Endometrial microvascular endothelial cells (primary cell): ENCODE data around the gene PDZD7. TPM values are rescaled to one million over a fixed set of nuclear protein-coding genes. Genes with fewer than 3 reads are reported as not detected.

ENCODE experiments used
- in situ Hi-C: cut with HindIII; loops from 2 replicates; pipeline ENCODE4 v1.10.0; 2017; ENCODE audit warnings: low sequenced_read_pairs, low pct_unique_long_range_greater_than_20kb; ENCODE audit errors: inconsistent ontology term
- total RNA-seq: library from RNA; depleted of rRNA; stranded (reverse); fragments of >200 nt; gene quantifications from one replicate; pipeline ENCODE4 v1.2.3, GENCODE V29; 2015; ENCODE audit errors: inconsistent ontology term

The PDZD7 gene
- total RNA-seq, 1 donor from 2014 or later, result 1.1 TPM

DNA sequence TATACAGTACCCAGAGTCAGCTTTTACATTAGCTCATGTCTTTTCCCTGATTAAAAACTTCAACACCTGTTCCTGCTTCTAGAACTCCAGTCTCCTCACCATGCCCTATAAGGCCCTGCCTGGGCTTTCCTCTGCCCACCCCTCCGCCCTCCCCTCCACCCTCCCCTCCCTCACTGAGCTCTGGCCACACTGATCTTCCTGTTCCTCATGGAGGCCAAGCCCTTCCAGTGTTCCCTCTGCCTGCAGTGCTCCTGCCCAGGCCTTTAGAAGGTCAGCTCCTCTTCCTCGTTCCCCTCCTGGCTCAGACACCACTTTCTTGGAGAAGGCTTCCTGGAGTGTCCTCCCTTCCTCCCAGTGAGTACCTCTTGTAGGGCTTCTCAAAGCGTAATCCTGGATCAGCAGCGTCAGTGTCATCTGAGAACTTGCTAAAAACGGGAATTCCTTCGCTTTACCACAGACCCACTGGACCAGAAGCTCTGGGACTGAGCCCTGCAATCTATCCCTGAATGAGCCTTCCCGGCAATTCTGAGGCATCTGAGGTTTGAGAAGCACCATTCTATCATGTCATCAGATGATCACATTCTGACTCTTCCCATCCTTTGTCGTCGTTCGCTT lies 3.7 kb downstream of the PDZD7 start:
- in situ Hi-C loops, result no loop called here

DNA sequence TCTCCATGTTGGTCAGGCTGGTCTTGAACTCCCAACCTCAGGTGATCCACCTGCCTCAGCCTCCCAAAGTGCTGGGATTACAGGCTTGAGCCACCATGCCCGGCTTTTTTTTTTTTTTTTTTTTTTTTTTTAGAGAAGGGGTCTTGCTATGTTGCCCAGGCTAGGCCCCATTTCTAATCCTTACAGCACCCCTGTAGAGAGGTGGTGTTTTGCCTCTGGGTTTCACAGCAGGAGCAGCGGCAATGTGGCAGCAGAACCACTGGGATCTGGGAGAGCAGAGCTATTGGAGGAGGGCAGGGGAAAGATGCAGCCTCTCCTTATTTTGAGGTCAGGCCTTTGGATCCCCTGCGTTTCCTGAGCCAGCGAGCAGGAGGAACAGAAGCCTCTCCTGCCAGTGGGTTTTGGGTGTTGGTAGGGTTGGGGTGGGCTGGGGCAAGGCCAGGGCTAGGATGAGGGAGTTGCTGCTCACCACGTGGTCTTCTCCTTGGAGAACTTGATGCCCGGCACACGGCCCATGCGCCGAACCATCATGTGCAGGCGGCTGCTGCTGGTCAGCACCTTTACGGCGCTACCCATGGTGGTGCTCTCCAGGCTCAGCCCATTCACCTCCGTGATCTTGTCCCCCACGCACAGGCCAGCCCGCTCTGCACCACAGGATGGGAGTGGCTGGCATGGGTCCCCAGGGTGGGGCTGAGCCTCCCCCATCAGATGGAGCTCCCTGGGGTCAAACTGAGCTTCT lies 7.8 kb downstream of the PDZD7 start:
- in situ Hi-C loops, result no loop called here

DNA sequence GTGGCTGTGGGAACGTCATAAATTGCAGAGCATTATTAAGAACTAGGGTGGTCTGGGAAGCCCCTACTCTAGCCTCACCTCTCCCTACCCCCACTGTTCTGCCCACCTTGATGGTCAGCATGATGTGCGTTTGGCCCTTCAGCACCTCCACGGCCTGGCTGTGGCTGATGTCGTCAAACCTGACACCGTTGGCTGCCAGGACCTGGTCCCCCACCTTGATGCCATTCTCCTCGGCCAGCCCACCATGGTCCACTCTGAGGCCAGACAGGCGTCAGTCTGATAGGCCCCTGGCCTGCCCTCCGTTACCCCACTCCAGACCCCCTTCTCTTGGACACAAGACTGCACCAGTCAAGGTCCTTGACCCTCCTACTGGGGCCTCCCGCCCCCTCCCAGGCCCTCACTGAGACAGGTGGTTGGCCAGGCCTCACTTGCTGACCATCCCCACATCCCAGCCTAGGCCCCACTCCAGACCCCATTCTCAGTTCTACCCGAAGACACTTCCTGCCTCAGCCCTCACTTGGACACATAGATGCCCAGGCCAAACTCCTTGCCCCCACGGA lies 9.2 kb downstream of the PDZD7 start:
- in situ Hi-C loops, result no loop called here

DNA sequence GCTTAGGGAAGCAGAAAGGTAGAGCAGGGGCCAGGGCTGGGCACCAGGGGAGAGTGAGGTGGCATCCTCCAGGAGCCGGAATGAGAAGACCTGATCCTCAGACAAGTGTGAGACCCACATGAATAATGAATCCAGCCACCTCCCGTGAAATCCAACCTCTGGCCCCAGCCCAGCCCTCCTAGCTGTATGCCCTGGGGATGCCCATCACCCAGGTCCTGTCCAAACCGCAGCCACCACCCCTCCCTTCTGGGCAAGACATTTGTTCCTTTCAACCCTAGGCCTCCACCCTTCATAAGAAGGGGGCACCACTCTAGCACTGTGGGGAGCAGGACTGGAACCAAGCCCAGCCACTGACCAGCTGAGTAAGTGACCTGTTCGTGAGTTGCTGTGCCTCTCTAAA lies 9.7 kb downstream of the PDZD7 start:
- in situ Hi-C loops, result no loop called here

DNA sequence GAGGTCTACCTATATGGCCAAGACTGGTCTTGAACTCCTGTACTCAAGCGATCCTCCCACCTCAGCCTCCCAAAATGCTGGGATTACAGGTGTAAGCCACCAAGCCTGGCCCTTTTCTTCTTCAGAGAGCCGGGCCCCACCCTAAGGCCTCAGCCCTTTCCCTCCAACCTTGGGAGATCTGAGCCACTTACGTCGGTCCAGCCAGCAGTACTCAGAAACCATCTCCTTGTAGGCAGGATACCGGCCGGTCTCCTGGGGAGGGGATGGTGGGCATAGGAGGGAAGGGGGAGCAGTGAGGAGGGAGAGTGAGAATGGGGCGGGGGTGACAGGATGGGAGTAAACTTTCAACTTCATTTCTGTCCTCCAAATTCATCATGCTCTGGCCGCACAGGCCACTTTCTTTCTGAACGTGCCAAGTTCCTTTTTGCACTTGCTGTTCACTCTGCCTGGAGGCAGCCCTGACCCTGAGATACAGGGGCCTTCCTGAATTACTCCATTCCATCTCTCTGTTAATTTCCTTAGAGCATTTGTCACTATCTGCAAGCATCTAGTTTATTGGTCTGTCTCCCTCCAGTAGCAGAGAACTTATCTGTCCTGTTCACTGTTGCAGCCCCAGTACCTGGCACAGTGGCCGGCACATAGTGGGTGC lies 10.4 kb downstream of the PDZD7 start:
- in situ Hi-C loops, result no loop called here

DNA sequence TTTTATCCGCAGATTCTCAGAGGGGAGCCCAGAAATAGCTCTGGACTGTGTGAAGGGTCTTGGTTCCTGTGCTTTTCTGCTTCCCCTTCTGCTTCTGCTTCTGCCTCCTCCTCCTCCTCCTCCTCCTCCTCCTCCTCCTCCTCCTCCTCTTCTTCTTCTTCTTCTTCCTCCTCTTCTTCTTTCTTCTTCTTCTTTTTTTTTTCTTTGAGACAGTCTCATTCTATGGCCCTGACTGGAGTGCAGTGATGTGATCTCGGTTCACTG lies 11.6 kb downstream of the PDZD7 start:
- in situ Hi-C loops, result no loop called here

DNA sequence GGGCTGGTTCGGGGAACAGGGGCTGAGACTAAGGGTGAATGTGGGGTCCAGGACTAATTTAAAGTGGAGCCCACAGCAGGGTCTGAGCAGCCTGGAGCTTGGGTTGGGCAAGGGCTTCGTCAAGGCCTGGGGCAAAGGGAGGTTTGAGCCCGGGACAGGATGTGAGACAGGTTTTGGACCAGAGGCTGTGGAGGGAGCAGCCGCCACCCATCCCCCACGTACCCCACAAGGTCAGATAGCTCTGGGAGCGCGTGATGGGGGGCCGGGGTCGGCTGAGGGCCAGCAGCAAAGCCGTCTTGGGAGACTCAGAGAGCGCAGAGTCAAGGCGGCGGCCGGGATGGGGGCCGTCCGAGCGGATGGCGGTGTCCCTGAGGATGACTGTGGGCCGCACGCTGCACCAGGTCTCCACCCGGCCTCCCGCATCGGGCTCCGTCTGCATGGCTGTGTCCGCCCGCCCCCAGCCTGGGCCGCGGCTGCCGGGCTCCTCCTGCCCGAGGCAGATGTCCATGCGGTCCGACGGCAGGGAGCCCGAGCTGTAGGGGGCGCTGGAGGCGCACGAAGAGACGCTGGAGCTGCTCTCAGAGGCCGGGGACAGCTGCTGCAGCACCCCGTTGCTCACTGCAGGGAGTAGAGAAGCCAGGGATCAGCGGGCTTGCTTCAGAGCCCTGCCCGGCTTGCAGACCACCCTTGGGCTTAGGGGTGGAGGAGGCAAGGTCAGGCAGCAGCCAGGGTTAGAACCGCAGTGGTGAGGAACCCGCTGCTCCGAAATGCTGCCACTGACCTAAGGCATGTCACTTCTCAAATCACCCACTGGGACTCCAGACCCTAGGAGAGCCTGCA lies 12.1 kb downstream of the PDZD7 start:
- in situ Hi-C loops, result no loop called here

DNA sequence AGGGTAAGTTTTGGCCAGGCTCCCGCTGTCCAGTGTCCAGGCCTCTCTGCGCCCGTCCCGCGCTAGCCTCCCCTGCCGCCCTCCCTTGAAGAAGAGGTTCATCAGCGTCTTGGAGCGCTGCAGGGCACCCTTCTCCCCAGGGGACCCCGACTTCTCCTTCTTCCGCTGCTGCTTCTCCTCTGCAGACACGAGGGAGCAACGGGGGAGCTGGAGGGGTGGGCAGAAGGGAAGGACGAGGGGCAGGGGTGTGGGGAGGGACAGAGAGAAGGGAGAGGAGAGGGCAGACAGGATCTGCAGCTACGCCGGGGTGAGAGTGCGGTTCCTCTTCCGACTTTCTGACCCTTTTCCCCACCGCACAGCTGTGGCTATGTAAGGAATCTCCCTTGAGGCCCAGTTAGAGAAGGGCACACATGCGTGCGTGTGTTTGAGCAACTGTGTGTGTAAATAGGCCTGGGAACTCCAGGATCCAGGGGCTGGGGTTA lies 12.8 kb downstream of the PDZD7 start:
- in situ Hi-C loops, result no loop called here

DNA sequence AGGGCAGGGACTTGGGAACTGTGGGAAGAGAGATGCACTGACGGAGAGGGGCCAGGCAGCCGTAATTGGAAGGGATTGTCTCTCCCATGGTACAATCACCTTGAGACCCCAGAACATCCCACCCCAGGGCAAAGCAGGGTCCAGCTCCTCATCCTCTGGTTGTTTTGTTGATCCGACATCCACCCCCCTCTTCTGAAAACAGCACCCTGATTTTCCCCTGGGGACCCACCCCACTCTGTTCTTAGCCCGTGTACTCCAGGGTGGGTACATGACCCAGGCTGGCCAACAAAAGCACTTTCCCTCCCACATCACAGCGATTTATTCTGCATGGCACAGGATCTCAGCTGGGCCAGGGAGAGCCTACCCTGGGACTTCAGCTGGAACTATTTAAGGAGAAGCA lies 14.1 kb downstream of the PDZD7 start:
- in situ Hi-C loops, result no loop called here

DNA sequence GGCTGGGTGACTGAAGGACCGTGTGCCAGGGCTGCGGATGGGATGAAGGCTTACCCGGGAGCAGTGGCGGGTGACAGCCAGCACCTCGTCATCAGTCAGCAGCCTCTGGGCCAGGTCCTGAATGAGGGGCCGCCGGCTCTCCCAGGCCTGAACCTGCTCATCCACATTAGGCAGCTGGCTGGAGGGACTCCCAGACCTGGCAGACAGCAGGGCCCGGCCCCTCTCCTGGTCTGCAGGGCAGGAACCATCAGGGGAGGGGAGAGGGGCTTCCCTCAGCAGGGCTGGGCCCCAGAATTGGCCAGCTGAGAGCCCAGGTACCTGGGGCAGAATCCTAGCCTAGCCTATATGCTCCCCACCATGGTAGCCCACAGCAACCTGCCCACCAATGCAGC lies 15.4 kb downstream of the PDZD7 start:
- in situ Hi-C loops, result no loop called here

DNA sequence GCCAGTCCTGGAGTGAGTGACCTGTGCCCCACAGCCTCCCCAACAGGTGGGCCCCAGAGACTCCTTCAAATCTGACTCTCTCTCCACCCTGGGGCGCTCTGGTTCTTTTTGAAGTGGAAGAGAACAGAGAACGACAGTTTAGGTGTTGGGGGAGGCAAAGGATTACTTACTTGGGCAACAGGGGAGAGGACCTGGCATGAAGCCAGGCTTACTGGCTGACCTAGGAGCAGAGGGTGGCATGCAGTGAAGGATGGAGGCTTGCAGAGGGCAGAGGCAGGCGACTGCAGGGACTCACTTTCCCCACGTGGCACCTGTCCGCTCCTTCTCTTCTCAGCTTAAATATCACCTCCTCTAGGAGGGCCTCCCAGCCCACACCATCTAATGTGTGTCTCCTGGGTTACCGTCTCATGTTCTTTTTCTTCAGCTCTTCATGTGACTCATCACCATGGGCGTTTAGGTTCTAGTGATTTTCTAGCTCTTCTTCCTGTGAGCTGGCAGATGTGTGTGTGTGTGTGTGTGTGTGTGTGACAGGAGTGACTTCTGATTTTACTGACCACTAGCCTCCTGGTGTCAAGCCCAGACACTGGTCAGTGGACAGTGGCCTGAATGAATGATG lies 15.9 kb downstream of the PDZD7 start:
- in situ Hi-C loops, result no loop called here

DNA sequence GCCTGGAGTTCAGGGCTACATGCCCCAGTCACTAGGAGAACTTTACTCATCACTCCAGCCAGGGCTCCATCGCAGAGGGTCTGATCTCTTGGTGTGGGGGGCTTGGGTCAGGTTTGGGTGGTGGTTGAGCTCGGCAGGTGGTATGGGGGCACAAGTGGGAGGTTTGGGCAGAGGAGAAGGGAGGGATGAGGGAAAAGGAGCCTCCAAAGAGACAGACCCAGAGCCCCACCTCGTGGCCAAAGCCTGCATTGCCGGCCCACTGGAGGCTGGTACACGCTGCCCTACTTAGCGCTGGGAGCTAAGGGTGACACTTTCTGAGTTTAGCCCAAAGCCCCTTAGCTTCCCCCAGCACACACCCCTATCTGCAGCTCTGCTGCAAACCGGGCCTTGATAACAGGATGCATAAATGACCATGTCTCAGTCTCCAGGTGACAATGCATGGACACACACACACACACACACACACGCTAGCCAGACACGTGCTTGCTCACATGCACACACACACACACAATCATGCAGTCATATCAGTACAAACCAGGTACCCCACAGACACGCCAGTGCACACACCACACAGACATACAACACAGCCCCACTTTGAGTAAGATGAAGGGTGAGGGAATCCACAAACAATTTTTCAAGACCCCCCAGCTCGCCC lies 16.6 kb downstream of the PDZD7 start:
- in situ Hi-C loops, result no loop called here

DNA sequence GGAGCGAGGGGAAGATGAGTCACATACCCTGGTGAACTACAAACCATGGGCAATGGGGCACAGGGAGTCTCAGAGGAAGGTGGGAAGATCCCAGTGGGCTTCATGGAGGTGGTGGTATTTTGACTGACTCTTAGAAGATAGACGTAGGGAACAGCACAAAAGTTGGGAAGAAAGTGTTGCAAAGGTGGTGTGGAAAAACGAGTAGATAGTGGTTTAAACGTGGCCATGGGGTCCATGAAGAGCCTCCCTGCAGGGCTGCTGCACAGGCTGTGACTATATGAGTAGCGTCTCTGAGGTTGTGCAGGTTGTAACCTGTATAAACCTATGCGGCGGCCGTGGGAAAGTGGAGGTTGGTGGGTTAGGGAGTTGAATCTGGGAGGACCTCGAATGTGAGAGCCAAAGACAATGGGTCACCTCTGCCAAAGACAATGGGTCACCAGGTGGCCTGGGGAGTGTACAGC lies 17.5 kb downstream of the PDZD7 start:
- in situ Hi-C loops, result no loop called here

DNA sequence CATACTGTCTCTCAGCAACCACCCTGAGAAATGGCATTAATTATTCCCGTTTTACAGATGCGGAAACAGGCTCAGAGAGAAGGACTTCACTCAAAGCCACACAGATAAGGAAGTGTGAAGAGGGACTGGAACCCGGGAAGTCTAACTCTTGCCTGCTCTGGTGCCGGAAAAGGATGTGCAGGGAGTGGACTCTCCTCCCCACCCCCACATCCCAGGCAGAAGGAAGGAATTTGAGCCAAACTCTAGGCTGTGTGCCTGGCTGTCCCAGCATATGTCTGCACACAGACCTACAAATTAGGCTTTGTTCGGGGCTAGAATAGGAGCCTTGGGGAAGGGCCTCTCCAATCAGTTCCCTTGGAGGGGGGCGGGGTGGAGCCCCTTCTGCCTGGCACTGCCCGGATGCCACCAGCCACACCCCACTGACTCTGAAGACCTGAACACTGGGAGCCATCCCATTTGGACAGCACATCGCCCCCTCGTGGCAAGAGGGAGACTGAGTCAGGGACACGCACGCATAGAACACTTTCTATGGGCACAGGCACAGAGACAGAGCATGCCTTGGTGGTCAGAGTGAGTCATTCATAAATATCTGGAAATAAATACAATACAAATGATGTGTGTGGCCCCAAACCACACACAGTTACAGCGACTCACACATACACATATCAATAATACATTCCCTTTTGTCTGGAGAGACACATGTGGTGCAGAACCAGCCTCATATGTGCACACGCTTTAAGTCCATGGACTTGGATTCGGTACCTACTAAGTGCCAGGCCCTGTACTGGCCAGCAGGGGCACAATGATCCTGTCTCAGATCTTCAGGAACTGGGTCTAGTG lies 18.2 kb downstream of the PDZD7 start:
- in situ Hi-C loops, result no loop called here

DNA sequence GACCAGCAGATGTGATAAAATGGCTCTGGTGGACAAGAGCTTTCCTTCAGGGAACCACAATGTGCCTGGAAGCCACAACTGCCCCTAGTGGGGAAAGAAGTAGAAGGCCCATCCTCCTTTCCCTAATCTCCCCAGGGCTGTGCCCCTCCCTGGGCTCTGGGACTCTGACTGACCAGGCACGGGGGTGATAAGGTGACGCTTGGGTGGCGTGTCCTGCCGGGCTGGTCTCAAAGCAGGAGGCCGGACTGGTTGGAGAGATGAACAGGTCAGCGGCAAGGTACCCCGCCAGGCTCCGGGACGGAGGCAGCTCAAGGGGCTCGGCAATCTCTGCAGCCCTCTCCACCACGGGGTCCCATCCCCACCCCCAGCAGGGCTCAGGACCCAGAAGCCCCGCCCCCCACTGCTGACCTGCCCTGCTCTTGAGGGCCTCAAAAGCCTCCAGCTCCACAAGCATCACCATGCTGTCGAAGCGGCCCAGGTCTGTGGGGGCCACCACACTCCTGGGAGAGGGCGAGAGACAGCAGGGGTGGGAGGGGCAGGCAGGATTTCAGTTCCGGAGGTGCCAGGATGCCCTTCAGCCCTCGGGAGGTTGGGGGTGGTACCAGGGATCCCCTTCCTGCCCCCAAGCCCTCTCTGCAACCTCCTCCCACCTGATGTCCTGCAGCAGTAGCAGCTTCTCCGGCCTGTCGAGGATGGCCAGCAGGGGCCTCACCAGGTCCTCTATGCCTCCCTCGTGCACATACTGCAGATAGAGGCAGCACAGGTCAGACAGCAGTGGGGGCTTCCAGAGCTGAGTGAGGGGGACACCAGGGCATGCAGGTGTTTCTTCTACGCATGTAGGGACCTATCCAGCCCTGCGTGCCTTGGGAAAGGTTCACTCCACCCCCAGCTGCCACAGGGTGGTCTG lies 19.2 kb downstream of the PDZD7 start:
- in situ Hi-C loops, result no loop called here

DNA sequence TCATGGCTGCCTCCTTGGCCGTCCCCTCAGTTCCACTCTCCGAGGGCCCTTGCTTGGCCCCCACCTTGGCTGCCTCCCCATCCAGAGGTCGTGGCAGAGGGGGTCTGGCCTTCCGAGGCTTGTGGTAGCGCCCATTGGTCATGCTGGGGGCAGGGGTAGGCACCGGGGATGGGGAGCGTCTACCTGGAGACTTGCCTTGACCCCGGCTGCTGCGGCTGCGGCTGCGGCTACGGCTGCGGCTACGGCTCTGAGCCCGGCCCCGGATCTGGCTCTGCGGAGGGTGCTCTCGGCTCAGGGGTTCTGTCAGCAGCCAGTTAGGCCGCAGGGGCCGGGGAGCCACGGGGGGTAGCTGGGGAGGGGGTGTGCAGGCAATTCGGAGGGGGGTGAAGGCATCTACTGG lies 20.6 kb downstream of the PDZD7 start:
- in situ Hi-C loops, result no loop called here
